Activated CD8-positive, alpha-beta memory T cell treated with anti-CD3 and anti-CD28 coated beads for 4 hours (primary cell): ENCODE results near the gene ASB4.
"Not testable (repeated sequence)": the region's sequence is repeated elsewhere in the genome, so short reads cannot be mapped to it uniquely, and the experiment has no call there.

Source experiments
- DNase-seq, 2 donors: peaks; one replicate each; pipeline ENCODE4 v3.0.0-alpha.2; 2020; ENCODE audit warnings: low read depth in 2 of 2

ASB4 gene

DNA sequence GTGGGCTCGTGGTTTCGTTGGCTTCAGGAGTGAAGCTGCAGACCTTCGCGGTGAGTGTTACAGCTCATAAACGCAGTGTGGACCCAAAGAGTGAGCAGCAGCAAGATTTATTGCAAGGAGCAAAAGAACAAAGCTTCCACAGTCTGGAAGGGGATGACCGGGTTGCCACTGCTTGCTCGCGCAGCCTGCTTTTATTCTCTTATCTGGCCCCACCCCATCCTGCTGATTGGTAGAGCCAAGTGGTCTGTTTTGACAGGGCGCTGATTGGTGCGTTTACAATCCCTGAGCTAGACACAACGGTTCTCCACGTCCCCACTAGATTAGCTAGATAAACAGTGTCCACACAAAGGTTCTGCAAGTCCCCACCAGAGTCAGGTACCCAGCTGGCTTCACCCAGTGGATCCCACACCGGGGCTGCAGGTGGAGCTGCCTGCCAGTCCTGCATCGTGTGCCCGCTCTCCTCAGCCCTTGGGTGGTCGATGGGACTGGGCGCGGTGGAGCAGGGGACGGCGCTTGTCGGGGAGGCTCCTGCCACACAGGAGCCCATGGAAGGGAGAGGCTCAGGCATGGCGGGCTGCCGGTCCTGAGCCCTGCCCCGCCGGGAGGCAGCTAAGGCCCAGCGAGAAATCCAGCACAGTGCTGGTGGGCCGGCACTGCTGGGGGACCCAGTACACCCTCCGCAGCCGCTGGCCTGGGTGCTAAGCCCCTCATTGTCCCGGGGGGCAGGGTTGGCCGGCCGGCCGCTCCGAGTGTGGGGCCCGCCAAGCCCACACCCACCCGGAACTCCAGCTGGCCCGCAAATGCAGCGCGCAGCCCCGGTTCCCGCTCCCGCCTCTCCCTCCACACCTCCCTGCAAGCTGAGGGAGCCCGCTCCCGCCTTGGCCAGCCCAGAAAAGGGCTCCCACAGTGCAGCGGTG, 66.5 kb downstream of the ASB4 start:
- not testable (repeated sequence) for DNase-seq

DNA sequence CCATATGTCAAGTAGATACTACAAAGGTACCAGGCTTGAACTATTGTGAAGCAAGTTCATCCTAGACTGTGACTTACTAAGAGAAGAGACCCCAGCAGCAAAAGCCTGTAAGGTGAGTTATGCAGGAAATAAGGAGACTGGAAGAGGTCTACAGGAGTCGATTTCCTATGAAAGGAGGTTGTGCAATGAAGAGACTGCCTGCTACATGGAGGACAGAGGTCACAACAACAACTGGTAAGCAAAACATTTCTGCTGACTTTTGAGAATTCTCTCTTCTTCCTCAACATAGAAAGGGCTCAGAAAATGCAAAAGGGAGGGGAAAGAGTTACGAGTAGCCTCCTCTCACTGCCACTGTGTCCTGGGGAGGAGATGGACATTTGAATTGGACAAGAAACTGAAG, 68.2 kb downstream of the ASB4 start:
- no peak for DNase-seq

DNA sequence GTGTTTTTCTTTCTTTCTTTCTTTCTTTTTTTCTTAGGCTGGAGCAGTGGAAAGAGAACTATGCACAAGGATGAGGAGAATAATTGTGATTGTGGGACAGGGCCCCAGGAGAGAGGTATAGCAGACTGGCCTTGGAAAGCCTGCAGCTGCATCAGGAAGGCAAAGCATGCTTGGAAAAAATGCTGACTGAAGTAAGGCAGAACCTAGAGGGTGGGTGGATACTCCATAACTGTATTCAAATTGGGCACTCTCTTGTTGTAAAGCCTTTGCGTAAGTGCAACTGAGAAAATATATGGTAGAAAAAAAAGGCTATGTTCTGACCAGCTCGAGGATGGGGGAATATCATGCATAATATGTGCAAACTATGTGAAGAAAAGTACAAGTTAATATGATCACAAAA, 71.0 kb downstream of the ASB4 start:
- no peak for DNase-seq

DNA sequence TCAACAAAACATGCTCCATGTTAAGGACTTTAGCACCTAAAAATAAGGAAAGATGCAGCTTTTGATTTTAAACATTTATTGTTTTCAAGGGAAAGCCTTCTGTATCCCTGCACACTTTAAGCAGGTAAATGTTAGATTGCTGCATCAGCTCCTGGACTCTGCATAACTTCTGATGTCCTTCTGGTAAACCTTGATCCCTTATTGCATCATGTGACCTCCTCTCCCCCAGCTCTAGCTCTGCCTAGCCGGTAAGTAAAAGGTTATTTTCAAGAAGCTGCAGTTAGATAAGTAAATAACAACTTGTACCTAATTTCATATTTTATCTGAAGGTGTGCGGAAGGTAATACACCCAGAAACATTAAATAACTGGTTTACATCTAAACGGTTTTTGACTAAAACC, 73.1 kb downstream of the ASB4 start:
- no peak for DNase-seq

DNA sequence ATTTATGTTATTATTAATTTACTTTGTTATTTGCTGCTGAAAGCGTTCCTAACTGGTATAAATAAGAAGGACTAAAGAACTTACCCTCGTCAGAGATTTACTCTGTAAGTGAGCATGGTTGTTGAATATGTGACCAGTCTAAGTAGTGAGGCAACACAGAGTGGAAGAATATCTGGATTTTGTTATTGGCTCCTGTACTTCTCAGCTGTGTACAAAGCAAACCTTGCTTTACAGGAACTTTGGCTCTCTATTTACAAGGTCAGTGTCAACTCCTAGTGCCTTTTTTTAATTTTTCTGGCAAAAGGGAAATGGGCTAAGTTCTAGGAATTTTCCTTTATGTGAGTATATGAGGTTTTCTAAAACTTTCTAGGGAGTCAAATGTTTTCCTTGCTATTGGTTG, 74.9 kb downstream of the ASB4 start:
- no peak for DNase-seq

DNA sequence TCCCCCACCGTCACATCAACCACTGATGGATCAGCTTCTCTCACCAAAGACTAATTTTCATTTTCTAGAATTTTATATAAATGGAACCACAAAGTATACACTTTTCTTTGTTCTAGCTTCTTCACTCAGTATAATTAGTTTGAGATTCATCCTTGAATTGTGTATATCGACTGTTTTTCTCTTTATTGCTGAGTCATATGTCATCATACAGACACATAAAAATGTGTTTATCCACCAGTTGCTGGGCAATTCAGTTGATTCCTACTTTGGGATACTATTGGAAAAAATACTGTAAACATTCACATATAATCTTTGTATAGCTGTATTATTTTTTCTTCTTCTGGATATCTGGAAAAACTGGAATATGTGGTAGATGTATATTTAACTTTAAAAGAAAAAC, 84.0 kb downstream of the ASB4 start:
- DNase-seq, result no peak

DNA sequence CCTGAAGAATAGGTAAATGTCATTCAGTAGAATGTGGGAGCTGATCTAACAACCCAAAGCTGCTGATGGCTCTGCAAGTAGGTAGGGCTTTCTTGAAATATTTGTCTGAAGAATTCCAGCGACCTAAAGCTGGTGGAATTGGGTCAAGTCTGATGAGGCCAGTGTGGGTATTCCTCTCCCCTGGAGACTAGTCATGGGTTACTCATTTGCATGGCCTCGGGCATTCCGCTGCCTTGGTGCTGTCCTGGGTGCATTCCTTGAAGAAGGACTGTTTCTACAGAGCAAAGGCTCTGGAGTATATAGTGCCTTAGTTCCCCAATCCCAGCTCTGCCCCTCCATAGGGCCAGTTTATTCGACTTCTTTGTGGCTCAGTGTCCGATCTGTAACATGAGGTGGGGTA, 91.4 kb downstream of the ASB4 start:
- DNase-seq, result no peak

DNA sequence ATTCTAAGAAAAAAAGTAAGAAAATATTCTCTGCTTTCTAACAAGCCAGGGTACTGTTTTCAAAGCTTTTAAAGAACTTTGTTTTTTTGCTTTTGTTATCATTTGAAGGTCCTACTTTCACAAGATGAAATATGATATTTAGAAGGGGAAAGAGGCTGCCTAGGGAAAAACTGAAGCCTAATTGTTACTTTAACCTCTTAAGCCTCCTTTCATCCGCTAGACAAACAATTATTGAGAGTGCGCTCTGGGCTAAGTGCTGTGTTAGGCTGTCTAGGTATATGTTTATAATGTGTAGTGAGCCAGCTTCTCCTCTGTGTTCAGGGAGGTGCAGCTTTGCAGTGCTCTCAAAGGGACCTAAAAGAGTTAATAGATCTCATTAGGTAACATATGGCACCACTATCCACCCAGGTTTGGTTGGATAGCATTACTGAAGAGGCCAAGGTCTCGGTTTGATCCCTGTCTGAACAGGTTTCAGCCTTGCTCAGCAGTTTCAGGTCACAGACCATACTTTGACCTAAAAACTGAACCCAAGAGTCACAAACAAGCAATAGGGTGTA, 92.6 kb downstream of the ASB4 start:
- no peak for DNase-seq

DNA sequence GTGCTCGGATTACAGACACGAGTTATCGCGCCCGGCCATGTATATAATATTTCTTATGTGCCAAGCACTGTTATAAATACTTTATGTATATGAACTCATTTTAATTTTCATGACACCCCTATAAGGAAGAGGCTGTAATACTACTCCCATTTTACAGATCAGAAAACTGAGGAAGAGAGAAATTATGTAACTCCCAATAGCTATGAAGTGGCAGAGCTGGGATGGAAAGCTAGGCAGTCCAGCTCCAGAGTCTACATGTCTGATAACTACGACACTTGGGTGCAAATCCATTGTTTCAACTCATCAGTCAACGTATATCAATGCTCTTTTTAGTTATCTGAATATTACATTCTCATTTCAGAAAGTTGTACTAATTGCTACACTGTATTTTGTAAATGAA, 93.6 kb downstream of the ASB4 start:
- DNase-seq, result no peak

DNA sequence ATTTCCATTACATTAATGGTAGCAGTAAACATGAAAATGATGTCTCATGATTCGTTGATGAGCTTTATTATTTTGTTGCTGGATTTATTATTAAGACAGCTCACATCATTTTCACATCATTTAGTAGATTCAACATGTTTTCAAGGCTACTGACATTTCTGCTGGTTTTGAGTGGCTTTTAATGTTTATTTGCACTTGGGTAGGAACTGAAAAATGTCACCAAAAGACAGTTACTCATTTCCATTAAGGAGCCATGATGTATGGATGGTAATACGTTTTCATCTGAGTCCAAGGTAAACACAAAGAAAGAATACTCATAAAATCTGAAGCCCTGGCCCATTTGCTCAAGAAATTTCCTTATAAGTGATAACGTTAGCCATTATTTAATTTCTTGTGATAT, 95.7 kb downstream of the ASB4 start:
- DNase-seq, result no peak

DNA sequence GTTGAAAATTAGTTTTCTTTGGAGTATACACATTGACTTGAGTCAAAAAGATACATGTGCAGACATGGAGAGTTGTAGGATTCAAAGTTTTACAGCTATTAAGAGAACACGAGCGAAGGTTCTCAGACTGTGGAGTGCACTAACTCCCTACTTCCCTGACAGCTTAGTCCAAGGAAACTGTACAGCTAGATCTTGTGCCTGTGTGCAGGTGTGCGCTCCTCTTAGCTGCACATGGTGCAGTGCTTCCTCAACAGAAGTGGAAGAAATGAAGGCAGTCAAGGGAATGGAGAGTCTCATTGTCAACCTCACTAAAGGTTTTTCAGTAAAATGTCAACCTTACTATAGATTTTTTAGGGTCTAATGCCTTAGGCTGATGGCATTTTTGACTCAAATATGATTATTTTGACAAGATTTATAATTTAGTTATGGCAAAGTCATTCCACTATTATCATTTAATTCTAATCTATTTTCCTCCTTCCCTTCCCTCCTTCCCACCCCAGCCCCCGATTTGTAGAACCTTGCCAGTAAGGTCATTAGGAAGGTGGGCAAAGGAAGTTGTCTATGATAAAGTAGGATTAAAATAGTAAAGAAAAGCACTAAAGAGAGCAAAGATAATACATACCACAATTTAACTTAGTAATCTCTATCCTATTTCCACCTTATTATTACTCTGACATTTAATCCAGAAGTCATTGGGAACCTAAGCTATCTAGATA, 97.0 kb downstream of the ASB4 start:
- no peak for DNase-seq

DNA sequence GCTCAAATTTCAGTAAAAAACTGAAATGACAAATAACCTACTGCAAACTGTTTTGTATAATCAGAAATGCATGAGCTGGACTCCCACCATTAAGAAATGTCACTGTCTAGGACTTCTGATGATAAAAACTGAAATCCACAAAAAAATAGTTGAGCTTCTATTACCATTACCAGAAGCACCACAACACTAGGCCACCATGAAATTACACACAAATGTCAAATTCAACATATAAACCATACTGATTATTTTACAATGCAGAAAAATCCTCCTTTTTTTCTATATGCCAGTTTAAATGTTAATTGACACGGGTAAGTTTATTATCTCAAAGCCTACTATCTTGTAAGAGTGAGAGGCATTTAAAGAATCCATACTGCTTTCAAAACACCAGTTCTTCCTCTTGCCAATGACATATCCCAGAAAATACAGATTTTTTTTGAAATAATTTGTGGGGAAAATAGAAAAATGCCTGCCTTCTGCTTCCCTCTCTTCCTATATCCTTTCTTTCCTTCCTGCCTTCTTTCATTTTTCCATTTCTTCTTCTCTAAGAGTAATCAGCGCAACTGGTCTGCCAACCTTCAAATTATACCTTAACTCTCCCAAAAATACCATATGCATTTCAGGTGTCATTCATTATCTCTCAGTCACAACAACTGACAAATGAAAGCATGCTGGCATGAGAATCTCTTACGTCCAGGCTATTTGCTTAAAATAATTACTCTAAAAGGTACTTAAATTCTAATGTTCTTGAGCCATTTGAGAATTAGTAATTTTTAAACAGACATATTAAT, 98.3 kb downstream of the ASB4 start:
- no peak for DNase-seq

DNA sequence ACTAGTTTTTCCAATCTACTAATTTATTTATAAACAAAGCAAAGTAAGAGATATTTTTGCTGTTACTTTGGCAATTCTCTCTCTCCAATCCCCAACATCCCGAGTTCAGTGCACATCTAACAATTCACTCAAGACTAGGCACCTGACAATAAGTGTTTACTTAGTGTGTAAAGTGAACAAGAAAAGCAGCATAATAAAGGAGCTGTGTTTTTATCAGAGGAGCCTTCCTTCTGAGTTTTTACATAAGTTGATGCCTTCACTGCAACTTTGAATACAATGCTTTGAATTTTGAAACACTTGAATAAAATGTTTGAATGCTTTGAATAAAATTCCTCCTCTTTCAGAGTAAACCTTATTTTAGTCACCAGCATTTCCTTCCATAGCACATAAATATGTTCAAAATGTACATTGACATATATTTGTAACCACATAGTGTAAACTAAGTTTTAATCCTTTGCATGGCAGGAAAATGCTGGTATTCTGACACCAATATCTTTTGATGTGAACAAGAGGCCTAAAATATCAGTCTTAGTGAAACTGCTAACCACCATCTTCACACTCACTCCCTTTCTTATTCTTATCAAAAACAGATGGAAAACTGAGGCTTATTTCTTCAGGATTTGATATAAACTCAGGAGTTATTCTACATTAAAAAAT, 99.2 kb downstream of the ASB4 start:
- no peak for DNase-seq

DNA sequence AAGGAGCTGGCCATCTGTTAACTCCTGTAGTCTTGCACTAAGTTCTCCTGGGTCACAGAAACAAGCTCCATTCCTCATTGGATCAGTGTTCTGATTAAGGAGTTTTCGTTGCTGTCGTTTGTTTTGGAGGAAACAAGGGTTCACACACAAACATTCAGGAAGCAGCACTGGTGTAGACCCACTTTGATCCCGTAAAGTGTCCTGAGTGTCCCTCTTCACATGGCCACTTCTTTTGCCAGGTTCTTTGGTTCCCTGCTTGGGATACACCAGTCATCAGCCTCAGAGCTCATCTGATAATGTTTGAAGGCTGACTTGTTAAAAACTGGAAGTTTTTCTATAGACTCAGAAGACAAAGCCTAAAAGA, 99.7 kb downstream of the ASB4 start:
- no peak for DNase-seq

DNA sequence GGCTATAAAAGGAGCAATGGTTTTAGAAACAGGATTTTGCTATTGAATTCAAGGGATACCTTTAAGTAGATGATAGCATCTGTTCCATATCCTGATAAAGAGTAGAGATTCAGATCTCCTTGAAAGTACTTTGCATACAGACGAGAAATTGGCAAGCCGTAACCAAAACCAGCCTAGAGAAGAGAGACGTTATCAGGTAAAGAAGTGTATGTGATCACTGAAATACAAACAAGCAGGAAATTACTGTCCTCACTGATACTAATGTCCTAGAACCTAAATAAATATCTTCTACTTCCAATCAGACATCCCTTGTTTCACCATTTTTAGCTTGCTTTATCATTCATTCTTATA, 101.2 kb downstream of the ASB4 start:
- no peak for DNase-seq

DNA sequence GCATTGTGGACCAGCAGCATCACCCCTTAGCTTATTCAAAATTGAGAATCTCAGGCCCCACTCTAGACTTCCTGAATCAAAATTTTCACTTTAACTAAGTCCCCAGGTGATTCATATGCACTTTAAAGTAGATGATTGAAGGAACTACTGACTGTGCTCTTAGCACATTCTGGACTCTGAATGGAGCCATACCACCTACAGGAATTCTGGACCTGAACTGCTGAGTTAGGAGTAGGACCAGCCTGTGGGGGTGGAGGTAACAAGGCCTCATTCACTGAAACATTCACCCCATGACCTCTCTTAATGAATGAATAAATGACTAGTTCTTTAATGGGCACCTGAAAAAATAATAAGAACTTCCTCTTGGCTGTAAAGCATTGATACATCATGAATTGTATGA, 103.3 kb downstream of the ASB4 start:
- DNase-seq, result no peak

DNA sequence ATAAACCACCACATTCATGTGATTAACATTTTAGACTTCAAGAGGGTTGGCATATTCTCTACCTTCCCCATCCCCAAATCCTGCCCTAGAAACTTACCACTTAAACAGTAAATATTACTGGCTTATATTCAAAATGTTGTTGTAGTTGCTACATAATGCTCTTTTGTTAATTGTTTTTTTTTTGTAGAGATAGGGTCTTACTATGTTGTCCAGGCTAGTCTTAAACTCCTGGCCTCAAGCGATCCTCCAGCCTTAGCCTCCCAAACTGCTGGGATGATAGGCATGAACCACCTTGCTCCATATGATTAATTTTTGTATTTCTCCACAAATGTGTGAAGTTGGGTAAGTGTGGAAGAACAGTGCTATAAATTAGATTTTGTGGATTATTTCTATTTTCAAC, 104.0 kb downstream of the ASB4 start:
- no peak for DNase-seq
